Osteoblast (primary cell): ENCODE results near the gene GSS. TPM values are rescaled to one million over a fixed set of nuclear protein-coding genes. Genes with fewer than 3 reads are reported as not detected.
"Not testable (repeated sequence)": the region's sequence is repeated elsewhere in the genome, so short reads cannot be mapped to it uniquely, and the experiment has no call there.

Experiments used
- DNase-seq: peaks from one replicate; pipeline ENCODE4 v3.0.0; 2011; ENCODE audit warnings: low spot score, mixed read lengths; ENCODE audit not compliant: insufficient read length; ENCODE audit errors: missing footprints
- H2AFZ ChIP-seq: 2 replicates; pipeline ENCODE4 v1.6.0; 2011; ENCODE audit warnings: mild to moderate bottlenecking, low read length
- H3K27ac ChIP-seq: 2 replicates; pipeline ENCODE4 v1.5.1; 2011; ENCODE audit warnings: mild to moderate bottlenecking, low read depth, low read length, moderate library complexity
- H3K27me3 ChIP-seq: 2 replicates; pipeline ENCODE4 v1.6.0; 2012; ENCODE audit warnings: mild to moderate bottlenecking, control low read depth, inconsistent platforms, low read length, moderate library complexity; ENCODE audit not compliant: insufficient read depth
- H3K36me3 ChIP-seq: 2 replicates; pipeline ENCODE4 v1.5.1; 2011; ENCODE audit warnings: mild to moderate bottlenecking, low read length, control low read depth, moderate library complexity; ENCODE audit not compliant: insufficient read depth
- H3K4me1 ChIP-seq: 2 replicates; pipeline ENCODE4 v1.5.1; 2011; ENCODE audit warnings: mild to moderate bottlenecking, low read length, control low read depth, moderate library complexity; ENCODE audit not compliant: insufficient read depth
- H3K4me2 ChIP-seq: 2 replicates; pipeline ENCODE4 v1.6.0; 2011; ENCODE audit warnings: mild to moderate bottlenecking, low read length; ENCODE audit not compliant: insufficient read depth
- H3K4me3 ChIP-seq: fragments of 200-600 bp; sonication (generic); 3 replicates; pipeline ENCODE4 v1.5.1; 2012; ENCODE audit warnings: mild to moderate bottlenecking, low read length, inconsistent platforms; ENCODE audit not compliant: insufficient read depth
- H3K79me2 ChIP-seq: 2 replicates; pipeline ENCODE4 v1.6.0; 2012; ENCODE audit warnings: mild to moderate bottlenecking, low read length, control low read depth, inconsistent platforms; ENCODE audit not compliant: insufficient read depth
- H3K9me3 ChIP-seq: 2 replicates; pipeline ENCODE4 v1.5.1; 2011; ENCODE audit warnings: low read depth, low read length, control low read depth
- H4K20me1 ChIP-seq: 2 replicates; pipeline ENCODE4 v1.6.0; 2012; ENCODE audit warnings: mild to moderate bottlenecking, low read length, control low read depth; ENCODE audit not compliant: insufficient read depth
- total RNA-seq: library from RNA; depleted of rRNA; stranded (reverse); fragments of >200 nt; gene quantifications from 2 replicates; pipeline ENCODE4 v1.2.3, GENCODE V29; 2012
- TF ChIP-seq, protein P1 (sequence below): IDR thresholded peaks from 2 replicates; pipeline ENCODE4 v1.5.1; 2011; ENCODE audit warnings: mild to moderate bottlenecking, low read depth, low read length, moderate library complexity; ENCODE audit errors: extremely low read depth

The GSS gene
- total RNA-seq, 1 donor, result 54.6 TPM

DNA sequence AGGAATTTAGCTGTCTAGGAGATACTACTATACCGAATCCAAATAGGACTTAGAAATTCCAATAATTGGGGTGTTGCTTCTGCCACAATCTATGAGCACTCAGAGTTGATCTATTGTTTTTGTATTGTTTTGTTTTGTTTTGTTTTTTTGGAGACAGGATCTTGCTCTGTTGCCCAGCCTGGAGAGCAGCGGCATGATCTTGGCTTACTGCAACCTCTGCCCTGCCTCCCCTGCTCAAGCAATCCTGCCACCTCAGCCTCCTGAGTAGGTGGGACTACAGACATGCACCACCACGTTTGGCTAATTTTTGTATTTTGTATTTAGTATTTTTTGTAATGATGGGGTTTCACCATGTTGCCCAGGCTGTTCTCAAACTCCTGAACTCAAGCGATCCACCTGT, 71.8 kb downstream of the GSS start:
- no peaks in the 10 kb centered on the region for H3K4me1 ChIP-seq
- no peak overlapping the region for H3K27ac ChIP-seq
- H3K36me3 ChIP-seq, result peaks cover 13% of the 10 kb centered on the region
- H3K27me3 ChIP-seq, result no peaks in the 10 kb centered on the region
- H3K9me3 ChIP-seq, result no peaks in the 10 kb centered on the region
- no peak overlapping the region for H3K4me3 ChIP-seq
- no peak overlapping the region for H3K4me2 ChIP-seq
- TF ChIP-seq, protein P1, sequence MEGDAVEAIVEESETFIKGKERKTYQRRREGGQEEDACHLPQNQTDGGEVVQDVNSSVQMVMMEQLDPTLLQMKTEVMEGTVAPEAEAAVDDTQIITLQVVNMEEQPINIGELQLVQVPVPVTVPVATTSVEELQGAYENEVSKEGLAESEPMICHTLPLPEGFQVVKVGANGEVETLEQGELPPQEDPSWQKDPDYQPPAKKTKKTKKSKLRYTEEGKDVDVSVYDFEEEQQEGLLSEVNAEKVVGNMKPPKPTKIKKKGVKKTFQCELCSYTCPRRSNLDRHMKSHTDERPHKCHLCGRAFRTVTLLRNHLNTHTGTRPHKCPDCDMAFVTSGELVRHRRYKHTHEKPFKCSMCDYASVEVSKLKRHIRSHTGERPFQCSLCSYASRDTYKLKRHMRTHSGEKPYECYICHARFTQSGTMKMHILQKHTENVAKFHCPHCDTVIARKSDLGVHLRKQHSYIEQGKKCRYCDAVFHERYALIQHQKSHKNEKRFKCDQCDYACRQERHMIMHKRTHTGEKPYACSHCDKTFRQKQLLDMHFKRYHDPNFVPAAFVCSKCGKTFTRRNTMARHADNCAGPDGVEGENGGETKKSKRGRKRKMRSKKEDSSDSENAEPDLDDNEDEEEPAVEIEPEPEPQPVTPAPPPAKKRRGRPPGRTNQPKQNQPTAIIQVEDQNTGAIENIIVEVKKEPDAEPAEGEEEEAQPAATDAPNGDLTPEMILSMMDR, result no peak
- no peak overlapping the region for H2AFZ ChIP-seq
- H3K79me2 ChIP-seq, result peaks cover 5% of the 10 kb centered on the region
- H4K20me1 ChIP-seq, result peaks cover 3% of the 10 kb centered on the region
- no peak for DNase-seq

DNA sequence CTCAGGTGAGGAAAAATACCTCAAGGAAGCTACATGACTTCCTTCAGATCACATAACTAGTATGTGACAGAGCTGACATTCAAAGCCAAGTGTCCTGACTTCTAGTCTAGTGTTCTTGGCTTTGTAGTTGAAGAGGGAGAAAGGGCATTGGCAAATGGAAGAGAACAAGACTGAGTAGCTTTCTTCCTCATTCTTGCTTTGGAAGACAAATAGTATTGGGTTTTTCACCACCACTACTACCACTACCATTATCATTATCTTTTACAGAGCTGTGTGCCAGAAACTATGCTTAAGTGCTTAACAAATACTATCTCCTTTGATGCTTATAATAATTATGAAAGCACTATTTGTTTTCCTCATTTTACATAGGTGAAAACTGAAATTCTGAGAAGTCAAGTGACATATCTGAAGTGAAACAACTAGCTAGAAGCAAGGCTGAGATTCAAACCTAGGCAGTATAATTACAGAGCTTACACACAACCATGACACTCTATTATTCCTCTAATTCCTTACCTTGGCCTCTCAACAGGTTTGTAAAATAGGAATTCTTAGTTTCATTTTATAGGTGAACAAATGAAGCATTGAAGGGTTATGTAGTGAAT, 72.4 kb downstream of the GSS start:
- TF ChIP-seq, protein P1, result no peak
- no peak overlapping the region for H2AFZ ChIP-seq
- H3K4me2 ChIP-seq, result no peak overlapping the region
- peaks cover 9% of the 10 kb centered on the region for H3K79me2 ChIP-seq
- no peak overlapping the region for H3K27ac ChIP-seq
- no peak overlapping the region for H3K4me3 ChIP-seq
- no peaks in the 10 kb centered on the region for H3K9me3 ChIP-seq
- H4K20me1 ChIP-seq, result peaks cover 4% of the 10 kb centered on the region
- peaks cover 13% of the 10 kb centered on the region for H3K36me3 ChIP-seq
- no peak for DNase-seq
- H3K27me3 ChIP-seq, result no peaks in the 10 kb centered on the region
- H3K4me1 ChIP-seq, result no peaks in the 10 kb centered on the region

DNA sequence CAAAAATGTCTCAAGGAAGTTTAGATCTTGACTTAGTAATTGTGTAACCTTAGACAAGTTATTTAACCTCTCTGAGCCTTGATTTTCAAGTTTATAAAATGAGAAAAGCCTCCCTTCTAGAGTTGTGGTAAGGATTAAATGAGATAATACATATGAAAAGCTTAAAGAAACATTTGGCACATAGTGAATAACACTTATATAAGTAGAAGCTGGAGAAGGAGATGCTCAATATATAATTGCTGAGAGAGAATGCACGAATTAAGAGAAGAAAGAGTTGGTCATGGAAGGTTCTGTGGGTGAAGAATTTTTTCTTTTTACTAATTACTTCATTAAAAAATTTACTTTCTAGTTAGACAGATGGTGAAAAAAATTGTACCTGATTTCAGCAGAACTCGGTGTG, 73.9 kb downstream of the GSS start:
- Histone ChIP-seq H3K79me2 (peaks cover 21% of the 10 kb centered on the region), H3K36me3 (peaks cover 13% of the 10 kb centered on the region), H3K4me3 (no peak overlapping the region), H3K4me1 (peaks cover 4% of the 10 kb centered on the region), H2AFZ (no peak overlapping the region), H4K20me1 (peaks cover 9% of the 10 kb centered on the region), H3K27ac (no peak overlapping the region), H3K4me2 (no peak overlapping the region), H3K27me3 (no peaks in the 10 kb centered on the region), H3K9me3 (no peaks in the 10 kb centered on the region)
- no peak for DNase-seq
- TF ChIP-seq, protein P1, result no peak

DNA sequence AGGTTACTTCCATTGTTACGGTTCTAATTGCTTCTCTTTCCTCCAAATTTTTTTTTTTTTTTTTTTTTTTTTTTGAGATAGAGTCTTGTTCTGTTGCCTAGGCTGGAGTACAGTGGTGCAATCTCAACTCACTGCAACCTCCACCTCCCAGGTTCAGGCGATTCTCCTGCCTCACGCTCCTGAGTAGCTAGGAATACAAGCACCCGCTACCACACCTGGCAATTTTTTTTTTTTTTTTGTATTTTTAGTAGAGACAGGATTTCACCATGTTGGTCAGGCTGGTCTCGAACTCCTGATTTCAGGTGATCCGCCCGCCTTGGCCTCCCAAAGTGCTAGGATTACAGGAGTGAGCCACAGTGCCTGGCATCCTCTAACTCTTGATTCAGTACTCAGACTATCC, 74.6 kb downstream of the GSS start:
- H3K4me1 ChIP-seq, H4K20me1 ChIP-seq, H3K4me2 ChIP-seq, DNase-seq, H2AFZ ChIP-seq, H3K9me3 ChIP-seq, H3K4me3 ChIP-seq, H3K27me3 ChIP-seq, H3K27ac ChIP-seq: not testable (repeated sequence)
- Histone ChIP-seq H3K36me3 (peaks cover 13% of the 10 kb centered on the region), H3K79me2 (peaks cover 21% of the 10 kb centered on the region)
